ENCODE data around the gene DENND4A. TPM values are rescaled to one million over a fixed set of nuclear protein-coding genes. Genes with fewer than 3 reads are reported as not detected.

Gene DENND4A
- total RNA-seq, 4 donors from 2014 or later, result 17.7 to 34.3 (median 25.4) TPM

GRCh38 chr15:65833501-65834205 lies 41.6 kb upstream of the DENND4A start:
- Histone ChIP-seq H3K4me3 (peak overlapping the region in 1 of 4 donors; percentile 19), H3K36me3 (no peaks in the 10 kb centered on the region), H3K9me3 (no peaks in the 10 kb centered on the region), H3K4me1 (peaks cover 23 to 30% (median 27%) of the 10 kb centered on the region in 4 donors), H3K27ac (replicated peaks in 1 of 4) (peak overlapping the region; percentile 67 to 79 (median 74)), H3K27me3 (no peaks in the 10 kb centered on the region)
- intact Hi-C loops (cut with DNase I), result no loop called here
- TF ChIP-seq POLR2AphosphoS5 (IDR thresholded peaks at IDR 0.05) (no peak), POLR2A (IDR thresholded peaks at IDR 0.05; ENCODE audit: low read depth) (no peak), CTCF (IDR thresholded peaks at IDR 0.05) (no peak), EP300 (IDR thresholded peaks at IDR 0.05) (no peak)
- WGBS, result 66% methylated on average over 4 of the region's 4 CpGs
- DNase-seq (ENCODE audit: extremely low spot score), result no peak

DNA sequence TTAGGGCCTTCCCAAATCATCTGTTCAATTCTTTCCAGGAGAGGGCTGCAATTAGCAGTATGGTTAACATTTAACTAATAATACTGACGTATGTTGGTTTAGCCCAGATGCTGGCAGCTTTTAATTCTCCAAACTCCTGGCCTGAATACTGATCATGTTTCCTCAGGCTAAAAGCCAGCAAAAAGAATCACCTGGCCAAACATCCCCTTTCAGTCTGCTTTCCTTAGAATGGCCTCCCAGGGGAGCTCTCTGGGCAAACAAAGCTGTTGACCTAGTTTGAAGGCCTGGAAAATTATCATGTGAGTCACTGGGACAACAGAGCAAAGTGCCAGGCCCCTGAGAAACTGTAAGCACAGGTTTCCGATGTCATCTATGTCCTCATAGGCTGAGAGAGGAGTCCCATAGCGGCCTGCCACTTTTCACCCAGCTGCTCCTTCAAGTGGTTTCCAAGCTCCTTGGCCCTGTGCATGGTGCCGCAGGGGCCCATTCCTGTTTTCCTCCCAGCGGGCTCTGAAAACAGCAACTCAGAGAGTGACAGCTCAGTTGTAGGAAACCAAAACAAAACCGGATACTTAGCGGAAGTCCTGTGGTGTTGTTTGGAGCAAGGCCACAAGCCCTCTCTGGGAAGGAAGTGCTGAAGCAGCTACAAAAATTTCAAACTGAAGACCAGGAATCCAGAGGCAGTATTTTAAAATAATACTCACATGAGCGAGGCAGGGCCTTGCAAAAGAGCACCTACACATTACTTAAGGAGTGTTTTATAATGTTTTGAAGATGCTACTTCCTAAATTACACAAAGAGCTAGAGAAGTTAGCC lies 40.7 kb upstream of the DENND4A start:
- intact Hi-C loops (cut with DNase I), result no loop called here
- H3K27me3 ChIP-seq, result no peaks in the 10 kb centered on the region
- no peaks in the 10 kb centered on the region for H3K9me3 ChIP-seq
- H3K4me1 ChIP-seq, result peaks cover 23 to 30% (median 27%) of the 10 kb centered on the region in 4 donors
- peak overlapping the region; percentile 19 to 36 (median 25) for H3K4me3 ChIP-seq
- no peaks in the 10 kb centered on the region for H3K36me3 ChIP-seq
- 21% methylated on average over 6 of the region's 8 CpGs for WGBS
- H3K27ac ChIP-seq (replicated peaks in 1 of 4), result peak overlapping the region; percentile 67 to 79 (median 74)
- TF ChIP-seq POLR2AphosphoS5 (IDR thresholded peaks at IDR 0.05), result peak; percentile 59 to 65
- no peak for TF ChIP-seq POLR2A (IDR thresholded peaks at IDR 0.05; ENCODE audit: low read depth)
- DNase-seq (ENCODE audit: extremely low spot score), result peak; percentile 95

DNA sequence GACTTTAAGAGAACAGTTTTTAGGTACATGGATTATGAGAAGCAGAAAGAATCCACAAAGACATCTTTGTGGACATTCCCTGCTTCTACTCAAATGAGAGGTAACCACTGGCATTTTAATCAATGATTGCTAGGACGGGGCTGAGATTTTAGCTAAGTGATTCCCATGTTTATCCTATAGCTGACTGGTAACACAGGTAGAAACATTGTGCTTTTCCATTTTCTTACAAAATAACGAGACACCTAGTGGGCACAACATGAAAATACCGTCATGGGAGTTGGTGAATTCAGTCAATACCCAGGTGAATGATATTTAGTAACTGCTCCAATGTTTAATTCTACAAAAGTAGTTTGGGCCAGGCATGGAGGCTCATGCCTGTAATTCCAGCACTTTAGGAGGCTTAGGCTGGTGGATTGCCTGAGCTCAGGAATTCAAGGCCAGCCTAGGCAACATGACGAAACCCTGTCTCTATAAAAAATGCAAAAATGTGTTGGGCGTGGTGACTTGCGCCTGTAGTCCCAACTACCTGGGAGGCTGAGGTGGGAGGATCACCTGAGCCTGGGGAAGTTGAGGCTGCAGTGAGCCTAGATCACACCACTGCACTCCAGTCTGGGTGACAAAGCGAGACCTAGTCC lies 37.2 kb upstream of the DENND4A start:
- Histone ChIP-seq H3K9me3 (no peaks in the 10 kb centered on the region), H3K36me3 (no peaks in the 10 kb centered on the region), H3K27me3 (no peaks in the 10 kb centered on the region), H3K4me1 (peaks cover 22 to 29% (median 26%) of the 10 kb centered on the region in 4 donors), H3K27ac (replicated peaks in 1 of 4) (no peak overlapping the region), H3K4me3 (no peak overlapping the region)
- TF ChIP-seq EP300 (IDR thresholded peaks at IDR 0.05), result no peak
- peak; percentile 27 to 46 (median 30) for TF ChIP-seq CTCF (IDR thresholded peaks at IDR 0.05)
- TF ChIP-seq POLR2AphosphoS5 (IDR thresholded peaks at IDR 0.05), result no peak
- no peak for TF ChIP-seq POLR2A (IDR thresholded peaks at IDR 0.05; ENCODE audit: low read depth)
- 63% methylated on average over 7 of the region's 7 CpGs for WGBS
- intact Hi-C loops (cut with DNase I), result no loop called here
- no peak for DNase-seq (ENCODE audit: extremely low spot score)

DNA sequence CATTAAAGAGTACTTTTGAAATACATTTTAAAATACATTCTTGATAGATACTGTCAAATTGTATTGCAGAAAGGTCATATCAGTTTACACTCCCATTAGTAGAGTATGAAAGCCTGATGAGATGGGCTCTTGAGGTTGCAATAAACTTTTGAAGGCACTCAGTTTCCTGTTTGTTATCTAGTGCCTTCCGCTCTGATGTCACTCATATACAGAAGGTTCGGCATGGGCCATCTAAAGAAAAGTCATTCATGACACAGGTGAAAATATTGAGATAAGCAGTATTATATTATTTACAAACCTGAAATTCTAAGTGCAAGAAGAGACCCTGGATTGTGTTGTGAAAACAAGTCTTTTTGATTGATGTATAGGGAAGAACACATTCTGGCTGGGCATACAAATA lies 36.5 kb upstream of the DENND4A start:
- no peak overlapping the region for H3K27ac ChIP-seq (replicated peaks in 1 of 4)
- no peak for DNase-seq (ENCODE audit: extremely low spot score)
- TF ChIP-seq POLR2AphosphoS5 (IDR thresholded peaks at IDR 0.05), result no peak
- no peak for TF ChIP-seq EP300 (IDR thresholded peaks at IDR 0.05)
- no peak for TF ChIP-seq CTCF (IDR thresholded peaks at IDR 0.05)
- TF ChIP-seq POLR2A (IDR thresholded peaks at IDR 0.05; ENCODE audit: low read depth), result no peak
- H3K27me3 ChIP-seq, result no peaks in the 10 kb centered on the region
- no peaks in the 10 kb centered on the region for H3K36me3 ChIP-seq
- no peaks in the 10 kb centered on the region for H3K9me3 ChIP-seq
- intact Hi-C loops (cut with DNase I), result no loop called here
- H3K4me3 ChIP-seq, result no peak overlapping the region
- peaks cover 18 to 22% (median 20%) of the 10 kb centered on the region in 4 donors for H3K4me1 ChIP-seq
- 95% methylated on average over 2 of the region's 2 CpGs for WGBS

DNA sequence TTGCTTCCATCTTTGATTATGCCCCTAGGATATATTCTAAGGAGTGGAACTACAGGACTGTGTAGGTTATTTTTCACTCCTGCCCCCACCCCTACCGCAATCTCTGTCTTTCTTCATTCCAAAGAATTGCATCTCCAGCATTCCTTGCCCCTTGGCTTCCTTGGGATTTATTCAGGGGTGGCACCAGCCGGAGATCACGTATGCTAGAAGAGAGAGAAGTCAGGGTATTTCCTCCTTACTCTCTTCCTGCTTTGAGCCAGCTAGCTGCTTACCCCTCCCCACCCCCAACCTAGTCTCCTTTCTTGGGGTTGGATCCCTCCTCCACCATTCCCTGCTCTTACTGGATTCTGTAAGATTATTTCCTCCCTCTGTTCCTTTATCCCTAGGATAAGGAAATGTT lies 35.0 kb upstream of the DENND4A start:
- H3K27ac ChIP-seq (replicated peaks in 1 of 4), result no peak overlapping the region
- TF ChIP-seq POLR2AphosphoS5 (IDR thresholded peaks at IDR 0.05), result no peak
- no peak for TF ChIP-seq CTCF (IDR thresholded peaks at IDR 0.05)
- TF ChIP-seq POLR2A (IDR thresholded peaks at IDR 0.05; ENCODE audit: low read depth), result no peak
- no peak for TF ChIP-seq EP300 (IDR thresholded peaks at IDR 0.05)

More for the DNA sequence above, 35.0 kb upstream of the DENND4A start:
- DNase-seq (ENCODE audit: extremely low spot score), result no peak
- intact Hi-C loops (cut with DNase I), result no loop called here
- no peaks in the 10 kb centered on the region for H3K27me3 ChIP-seq
- H3K4me3 ChIP-seq, result no peak overlapping the region
- 56% methylated on average over 3 of the region's 3 CpGs for WGBS
- peaks cover 3 to 7% (median 5%) of the 10 kb centered on the region in 4 donors for H3K4me1 ChIP-seq
- H3K36me3 ChIP-seq, result no peaks in the 10 kb centered on the region
- H3K9me3 ChIP-seq, result no peaks in the 10 kb centered on the region
